GM23338 (cell line): ENCODE results near the gene KRT75. TPM values are rescaled to one million over a fixed set of nuclear protein-coding genes. Genes with fewer than 3 reads are reported as not detected.

ENCODE experiments used
- ATAC-seq: fragments of 200-7000 bp; cut with Tn5 transposase; 3 replicates; pipeline ENCODE4 v1.9.1; 2020
- DNase-seq: peaks from one replicate; pipeline ENCODE4 v3.0.0-alpha.2; 2015; ENCODE audit warnings: low spot score
- H2AFZ ChIP-seq: fragments of 200-600 bp; sonication (generic); 2 replicates; pipeline ENCODE4 v1.8.0; 2016; ENCODE audit warnings: antibody characterized with exemption, mild to moderate bottlenecking, moderate library complexity
- H3F3A ChIP-seq: fragments of 200-600 bp; sonication (generic); replicated peaks from 2 replicates; pipeline ENCODE4 v1.8.0; 2017; ENCODE audit warnings: antibody characterized with exemption, mixed run types, low read depth
- H3K27ac ChIP-seq: fragments of 200-600 bp; sonication (generic); 2 replicates; pipeline ENCODE4 v1.6.1; 2016; ENCODE audit warnings: low read depth
- H3K27me3 ChIP-seq: fragments of 200-600 bp; sonication (generic); 2 replicates; pipeline ENCODE4 v1.8.0; 2016; ENCODE audit warnings: mild to moderate bottlenecking, mixed run types, moderate library complexity; ENCODE audit not compliant: insufficient read depth
- H3K36me3 ChIP-seq: fragments of 200-600 bp; sonication (generic); 2 replicates; pipeline ENCODE4 v1.8.0; 2016; ENCODE audit warnings: mild to moderate bottlenecking; ENCODE audit not compliant: insufficient read depth
- H3K4me1 ChIP-seq: fragments of 200-600 bp; sonication (generic); 2 replicates; pipeline ENCODE4 v1.8.0; 2016; ENCODE audit warnings: mild to moderate bottlenecking, moderate library complexity; ENCODE audit not compliant: insufficient read depth
- H3K4me2 ChIP-seq: fragments of 200-600 bp; sonication (generic); 2 replicates; pipeline ENCODE4 v1.7.1; 2017; ENCODE audit warnings: mixed run types
- H3K4me3 ChIP-seq: fragments of 200-600 bp; sonication (generic); 2 replicates; pipeline ENCODE4 v1.6.1; 2016; ENCODE audit warnings: mixed run types
- H3K79me2 ChIP-seq: fragments of 200-600 bp; sonication (generic); replicated peaks from 2 replicates; pipeline ENCODE4 v1.8.0; 2017; ENCODE audit warnings: mild to moderate bottlenecking; ENCODE audit not compliant: insufficient read depth
- H3K9me2 ChIP-seq: fragments of 200-600 bp; sonication (generic); 2 replicates; pipeline ENCODE4 v1.8.0; 2017; ENCODE audit not compliant: insufficient read depth
- H4K20me1 ChIP-seq: fragments of 200-600 bp; sonication (generic); replicated peaks from 2 replicates; pipeline ENCODE4 v1.8.0; 2017; ENCODE audit warnings: mild to moderate bottlenecking; ENCODE audit not compliant: insufficient read depth
- H3K27ac Mint-ChIP-seq: 2 replicates; pipeline ENCODE4 v1.8.0; 2020; ENCODE audit warnings: inconsistent platforms, mild to moderate bottlenecking, moderate library complexity, mixed read lengths
- H3K27me3 Mint-ChIP-seq: 3 replicates; pipeline ENCODE4 v1.8.0; 2022; ENCODE audit warnings: low read depth, mild to moderate bottlenecking, moderate library complexity, mixed read lengths, inconsistent platforms; ENCODE audit not compliant: insufficient read depth, poor library complexity
- H3K36me3 Mint-ChIP-seq: 3 replicates; pipeline ENCODE4 v1.8.0; 2021; ENCODE audit warnings: low read depth, mild to moderate bottlenecking, inconsistent platforms, moderate library complexity, mixed read lengths
- H3K4me1 Mint-ChIP-seq: 3 replicates; pipeline ENCODE4 v1.8.0; 2020; ENCODE audit warnings: mild to moderate bottlenecking, inconsistent platforms, mixed read lengths
- H3K4me3 Mint-ChIP-seq: 3 replicates; pipeline ENCODE4 v1.8.0; 2021; ENCODE audit warnings: moderate library complexity, mild to moderate bottlenecking, inconsistent platforms, mixed read lengths
- H3K9me3 Mint-ChIP-seq: 3 replicates; pipeline ENCODE4 v1.8.0; 2020; ENCODE audit warnings: moderate library complexity, mild to moderate bottlenecking, inconsistent platforms, mixed read lengths
- CREB1 ChIP-seq: fragments of 250-450 bp; sonication (Bioruptor Pico); IDR thresholded peaks from 2 replicates; pipeline ENCODE4 v1.5.0; 2020; ENCODE audit warnings: low read depth, mild to moderate bottlenecking, moderate library complexity
- EZH2 ChIP-seq: fragments of 200-600 bp; sonication (generic); IDR thresholded peaks from one replicate; pipeline ENCODE4 v1.8.0; 2017; ENCODE audit warnings: antibody characterized with exemption, mild to moderate bottlenecking, low read depth; ENCODE audit not compliant: unreplicated experiment
- NANOG ChIP-seq: IDR thresholded peaks from 2 replicates; pipeline ENCODE4 v1.6.1; 2016; ENCODE audit warnings: antibody characterized with exemption, borderline replicate concordance
- STAT1 ChIP-seq: IDR thresholded peaks from one replicate; pipeline ENCODE4 v1.6.1; 2016; ENCODE audit warnings: antibody characterized with exemption; ENCODE audit not compliant: unreplicated experiment
- ZNF331 ChIP-seq: fragments of 250-450 bp; sonication (Bioruptor Pico); IDR thresholded peaks from 2 replicates; pipeline ENCODE4 v1.5.0; 2020; ENCODE audit warnings: low read depth, mild to moderate bottlenecking, moderate library complexity
- polyA plus RNA-seq: library from polyadenylated mRNA; unstranded; fragments of >200 nt; fragmentation: Nextera tagmentation; extraction: Ambion mirVana; gene quantifications from 2 replicates; pipeline ENCODE4 v1.2.1, GENCODE V29; 2016
- total RNA-seq: library from RNA; depleted of rRNA; stranded (reverse); fragments of >200 nt; shearing (Covaris generic); gene quantifications from 2 replicates; pipeline ENCODE4 v1.2.3, GENCODE V29; 2014
- TF ChIP-seq, protein P1 (sequence below), 2 experiments: fragments of 200-600 bp in 1 of 2; sonication (generic) in 1 of 2; conservative IDR thresholded peaks; 2 replicates each; pipeline versions ENCODE4 v1.5.1 to v1.6.1; 2016 to 2017; ENCODE audit warnings: antibody characterized with exemption in 2 of 2, low read depth in 2 of 2, mild to moderate bottlenecking in 2 of 2, moderate library complexity in 1 of 2
- TF ChIP-seq, protein P2 (sequence below): IDR thresholded peaks from one replicate; pipeline ENCODE4 v1.6.1; 2018; ENCODE audit warnings: antibody characterized with exemption; ENCODE audit not compliant: unreplicated experiment
- TF ChIP-seq, protein P3 (sequence below): IDR thresholded peaks from 2 replicates; pipeline ENCODE4 v1.6.1; 2016; ENCODE audit warnings: antibody characterized with exemption
- TF ChIP-seq, protein P4 (sequence below): fragments of 250-450 bp; sonication (Bioruptor Pico); IDR thresholded peaks from 2 replicates; pipeline ENCODE4 v1.5.0; 2020; ENCODE audit warnings: mild to moderate bottlenecking, moderate library complexity

KRT75 gene
- total and polyA plus RNA-seq, 2 experiments from 2014 or later: not detected

DNA sequence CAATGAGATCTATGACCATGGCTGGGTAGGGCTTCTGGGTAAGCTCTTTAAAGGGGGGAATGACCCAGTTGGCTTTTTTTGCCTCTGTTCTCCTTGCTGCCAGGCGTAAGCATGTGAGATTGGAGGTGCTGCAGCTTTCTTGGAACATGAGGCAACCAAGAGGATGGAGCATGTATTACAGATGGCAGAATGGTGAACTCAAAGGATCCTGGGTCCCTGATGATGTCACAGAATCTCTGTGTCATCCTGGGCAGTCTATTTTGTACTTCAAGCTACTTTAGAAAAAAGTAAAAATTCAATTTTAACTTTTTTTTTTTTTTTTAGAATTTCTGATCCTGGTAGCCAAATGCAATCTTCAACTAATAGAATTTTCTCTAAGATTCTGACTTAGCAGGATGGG lies 36.0 kb downstream of the KRT75 start:
- no peaks in the 10 kb centered on the region for H3K9me2 ChIP-seq
- Mint-ChIP-seq H3K27me3 (peaks cover 3% of the 10 kb centered on the region), H3K27ac (no peak overlapping the region), H3K36me3 (no peaks in the 10 kb centered on the region), H3K9me3 (no peaks in the 10 kb centered on the region; the same call in 1 of the 3 replicates), H3K4me1 (peaks cover 7% of the 10 kb centered on the region), H3K4me3 (no peak overlapping the region)
- no peak overlapping the region for H3K4me2 ChIP-seq
- H3K36me3 ChIP-seq: no peaks in the 10 kb centered on the region
- H3K4me3 ChIP-seq: no peak overlapping the region
- TF ChIP-seq, protein P1, sequence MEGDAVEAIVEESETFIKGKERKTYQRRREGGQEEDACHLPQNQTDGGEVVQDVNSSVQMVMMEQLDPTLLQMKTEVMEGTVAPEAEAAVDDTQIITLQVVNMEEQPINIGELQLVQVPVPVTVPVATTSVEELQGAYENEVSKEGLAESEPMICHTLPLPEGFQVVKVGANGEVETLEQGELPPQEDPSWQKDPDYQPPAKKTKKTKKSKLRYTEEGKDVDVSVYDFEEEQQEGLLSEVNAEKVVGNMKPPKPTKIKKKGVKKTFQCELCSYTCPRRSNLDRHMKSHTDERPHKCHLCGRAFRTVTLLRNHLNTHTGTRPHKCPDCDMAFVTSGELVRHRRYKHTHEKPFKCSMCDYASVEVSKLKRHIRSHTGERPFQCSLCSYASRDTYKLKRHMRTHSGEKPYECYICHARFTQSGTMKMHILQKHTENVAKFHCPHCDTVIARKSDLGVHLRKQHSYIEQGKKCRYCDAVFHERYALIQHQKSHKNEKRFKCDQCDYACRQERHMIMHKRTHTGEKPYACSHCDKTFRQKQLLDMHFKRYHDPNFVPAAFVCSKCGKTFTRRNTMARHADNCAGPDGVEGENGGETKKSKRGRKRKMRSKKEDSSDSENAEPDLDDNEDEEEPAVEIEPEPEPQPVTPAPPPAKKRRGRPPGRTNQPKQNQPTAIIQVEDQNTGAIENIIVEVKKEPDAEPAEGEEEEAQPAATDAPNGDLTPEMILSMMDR (conservative IDR thresholded peaks at IDR 0.05; ENCODE audit: low read depth in 2 of 2): no peak
- TF ChIP-seq STAT1: no peak
- no peak for TF ChIP-seq CREB1
- no peak for TF ChIP-seq ZNF331
- TF ChIP-seq, protein P2, sequence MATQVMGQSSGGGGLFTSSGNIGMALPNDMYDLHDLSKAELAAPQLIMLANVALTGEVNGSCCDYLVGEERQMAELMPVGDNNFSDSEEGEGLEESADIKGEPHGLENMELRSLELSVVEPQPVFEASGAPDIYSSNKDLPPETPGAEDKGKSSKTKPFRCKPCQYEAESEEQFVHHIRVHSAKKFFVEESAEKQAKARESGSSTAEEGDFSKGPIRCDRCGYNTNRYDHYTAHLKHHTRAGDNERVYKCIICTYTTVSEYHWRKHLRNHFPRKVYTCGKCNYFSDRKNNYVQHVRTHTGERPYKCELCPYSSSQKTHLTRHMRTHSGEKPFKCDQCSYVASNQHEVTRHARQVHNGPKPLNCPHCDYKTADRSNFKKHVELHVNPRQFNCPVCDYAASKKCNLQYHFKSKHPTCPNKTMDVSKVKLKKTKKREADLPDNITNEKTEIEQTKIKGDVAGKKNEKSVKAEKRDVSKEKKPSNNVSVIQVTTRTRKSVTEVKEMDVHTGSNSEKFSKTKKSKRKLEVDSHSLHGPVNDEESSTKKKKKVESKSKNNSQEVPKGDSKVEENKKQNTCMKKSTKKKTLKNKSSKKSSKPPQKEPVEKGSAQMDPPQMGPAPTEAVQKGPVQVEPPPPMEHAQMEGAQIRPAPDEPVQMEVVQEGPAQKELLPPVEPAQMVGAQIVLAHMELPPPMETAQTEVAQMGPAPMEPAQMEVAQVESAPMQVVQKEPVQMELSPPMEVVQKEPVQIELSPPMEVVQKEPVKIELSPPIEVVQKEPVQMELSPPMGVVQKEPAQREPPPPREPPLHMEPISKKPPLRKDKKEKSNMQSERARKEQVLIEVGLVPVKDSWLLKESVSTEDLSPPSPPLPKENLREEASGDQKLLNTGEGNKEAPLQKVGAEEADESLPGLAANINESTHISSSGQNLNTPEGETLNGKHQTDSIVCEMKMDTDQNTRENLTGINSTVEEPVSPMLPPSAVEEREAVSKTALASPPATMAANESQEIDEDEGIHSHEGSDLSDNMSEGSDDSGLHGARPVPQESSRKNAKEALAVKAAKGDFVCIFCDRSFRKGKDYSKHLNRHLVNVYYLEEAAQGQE: no peak
- TF ChIP-seq, protein P3, sequence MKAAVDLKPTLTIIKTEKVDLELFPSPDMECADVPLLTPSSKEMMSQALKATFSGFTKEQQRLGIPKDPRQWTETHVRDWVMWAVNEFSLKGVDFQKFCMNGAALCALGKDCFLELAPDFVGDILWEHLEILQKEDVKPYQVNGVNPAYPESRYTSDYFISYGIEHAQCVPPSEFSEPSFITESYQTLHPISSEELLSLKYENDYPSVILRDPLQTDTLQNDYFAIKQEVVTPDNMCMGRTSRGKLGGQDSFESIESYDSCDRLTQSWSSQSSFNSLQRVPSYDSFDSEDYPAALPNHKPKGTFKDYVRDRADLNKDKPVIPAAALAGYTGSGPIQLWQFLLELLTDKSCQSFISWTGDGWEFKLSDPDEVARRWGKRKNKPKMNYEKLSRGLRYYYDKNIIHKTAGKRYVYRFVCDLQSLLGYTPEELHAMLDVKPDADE: no peak
- TF ChIP-seq NANOG: no peak
- no peak for TF ChIP-seq EZH2
- TF ChIP-seq, protein P4, sequence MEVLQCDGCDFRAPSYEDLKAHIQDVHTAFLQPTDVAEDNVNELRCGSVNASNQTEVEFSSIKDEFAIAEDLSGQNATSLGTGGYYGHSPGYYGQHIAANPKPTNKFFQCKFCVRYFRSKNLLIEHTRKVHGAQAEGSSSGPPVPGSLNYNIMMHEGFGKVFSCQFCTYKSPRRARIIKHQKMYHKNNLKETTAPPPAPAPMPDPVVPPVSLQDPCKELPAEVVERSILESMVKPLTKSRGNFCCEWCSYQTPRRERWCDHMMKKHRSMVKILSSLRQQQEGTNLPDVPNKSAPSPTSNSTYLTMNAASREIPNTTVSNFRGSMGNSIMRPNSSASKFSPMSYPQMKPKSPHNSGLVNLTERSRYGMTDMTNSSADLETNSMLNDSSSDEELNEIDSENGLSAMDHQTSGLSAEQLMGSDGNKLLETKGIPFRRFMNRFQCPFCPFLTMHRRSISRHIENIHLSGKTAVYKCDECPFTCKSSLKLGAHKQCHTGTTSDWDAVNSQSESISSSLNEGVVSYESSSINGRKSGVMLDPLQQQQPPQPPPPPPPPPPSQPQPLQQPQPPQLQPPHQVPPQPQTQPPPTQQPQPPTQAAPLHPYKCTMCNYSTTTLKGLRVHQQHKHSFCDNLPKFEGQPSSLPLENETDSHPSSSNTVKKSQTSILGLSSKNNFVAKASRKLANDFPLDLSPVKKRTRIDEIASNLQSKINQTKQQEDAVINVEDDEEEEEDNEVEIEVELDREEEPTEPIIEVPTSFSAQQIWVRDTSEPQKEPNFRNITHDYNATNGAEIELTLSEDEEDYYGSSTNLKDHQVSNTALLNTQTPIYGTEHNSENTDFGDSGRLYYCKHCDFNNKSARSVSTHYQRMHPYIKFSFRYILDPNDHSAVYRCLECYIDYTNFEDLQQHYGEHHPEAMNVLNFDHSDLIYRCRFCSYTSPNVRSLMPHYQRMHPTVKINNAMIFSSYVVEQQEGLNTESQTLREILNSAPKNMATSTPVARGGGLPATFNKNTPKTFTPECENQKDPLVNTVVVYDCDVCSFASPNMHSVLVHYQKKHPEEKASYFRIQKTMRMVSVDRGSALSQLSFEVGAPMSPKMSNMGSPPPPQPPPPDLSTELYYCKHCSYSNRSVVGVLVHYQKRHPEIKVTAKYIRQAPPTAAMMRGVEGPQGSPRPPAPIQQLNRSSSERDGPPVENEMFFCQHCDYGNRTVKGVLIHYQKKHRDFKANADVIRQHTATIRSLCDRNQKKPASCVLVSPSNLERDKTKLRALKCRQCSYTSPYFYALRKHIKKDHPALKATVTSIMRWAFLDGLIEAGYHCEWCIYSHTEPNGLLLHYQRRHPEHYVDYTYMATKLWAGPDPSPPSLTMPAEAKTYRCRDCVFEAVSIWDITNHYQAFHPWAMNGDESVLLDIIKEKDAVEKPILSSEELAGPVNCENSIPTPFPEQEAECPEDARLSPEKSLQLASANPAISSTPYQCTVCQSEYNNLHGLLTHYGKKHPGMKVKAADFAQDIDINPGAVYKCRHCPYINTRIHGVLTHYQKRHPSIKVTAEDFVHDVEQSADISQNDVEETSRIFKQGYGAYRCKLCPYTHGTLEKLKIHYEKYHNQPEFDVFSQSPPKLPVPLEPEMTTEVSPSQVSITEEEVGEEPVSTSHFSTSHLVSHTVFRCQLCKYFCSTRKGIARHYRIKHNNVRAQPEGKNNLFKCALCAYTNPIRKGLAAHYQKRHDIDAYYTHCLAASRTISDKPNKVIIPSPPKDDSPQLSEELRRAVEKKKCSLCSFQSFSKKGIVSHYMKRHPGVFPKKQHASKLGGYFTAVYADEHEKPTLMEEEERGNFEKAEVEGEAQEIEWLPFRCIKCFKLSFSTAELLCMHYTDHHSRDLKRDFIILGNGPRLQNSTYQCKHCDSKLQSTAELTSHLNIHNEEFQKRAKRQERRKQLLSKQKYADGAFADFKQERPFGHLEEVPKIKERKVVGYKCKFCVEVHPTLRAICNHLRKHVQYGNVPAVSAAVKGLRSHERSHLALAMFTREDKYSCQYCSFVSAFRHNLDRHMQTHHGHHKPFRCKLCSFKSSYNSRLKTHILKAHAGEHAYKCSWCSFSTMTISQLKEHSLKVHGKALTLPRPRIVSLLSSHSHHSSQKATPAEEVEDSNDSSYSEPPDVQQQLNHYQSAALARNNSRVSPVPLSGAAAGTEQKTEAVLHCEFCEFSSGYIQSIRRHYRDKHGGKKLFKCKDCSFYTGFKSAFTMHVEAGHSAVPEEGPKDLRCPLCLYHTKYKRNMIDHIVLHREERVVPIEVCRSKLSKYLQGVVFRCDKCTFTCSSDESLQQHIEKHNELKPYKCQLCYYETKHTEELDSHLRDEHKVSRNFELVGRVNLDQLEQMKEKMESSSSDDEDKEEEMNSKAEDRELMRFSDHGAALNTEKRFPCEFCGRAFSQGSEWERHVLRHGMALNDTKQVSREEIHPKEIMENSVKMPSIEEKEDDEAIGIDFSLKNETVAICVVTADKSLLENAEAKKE (CRISPR knock-in tag): no peak
- H3F3A ChIP-seq: no peaks in the 10 kb centered on the region
- H3K79me2 ChIP-seq: no peaks in the 10 kb centered on the region
- H3K27me3 ChIP-seq: no peaks in the 10 kb centered on the region
- no peak overlapping the region for H3K27ac ChIP-seq
- H3K4me1 ChIP-seq: no peaks in the 10 kb centered on the region
- no peaks in the 10 kb centered on the region for H4K20me1 ChIP-seq
- DNase-seq (no peak), ATAC-seq (no peak)
- H2AFZ ChIP-seq: no peak overlapping the region
